Measurements from ENCODE around the gene SPEN.
A peak's percentile ranks its signal among the peaks of the same experiment; 100 is the strongest.
"Not testable (repeated sequence)": the region's sequence is repeated elsewhere in the genome, so short reads cannot be mapped to it uniquely, and the experiment has no call there.

Gene SPEN

GRCh38 chr1:15902882-15903281, 55.4 kb downstream of the SPEN start:
- Histone ChIP-seq H3K36me3 (ENCODE audit: control insufficient read depth, insufficient read depth, low read length) (peaks cover 21% of the 10 kb centered on the region), H3K4me1 (ENCODE audit: control insufficient read depth, insufficient read depth, low read length, poor library complexity, severe bottlenecking) (no peaks in the 10 kb centered on the region), H3K27ac (ENCODE audit: low read depth, low read length, severe bottlenecking) (no peak overlapping the region), H3K9me3 (ENCODE audit: control insufficient read depth, low read length) (no peaks in the 10 kb centered on the region), H3K4me3 (ENCODE audit: extremely low read depth, insufficient read depth, low read length, poor library complexity, severe bottlenecking) (no peak overlapping the region)
- 100% methylated on average over 1 of the region's 3 CpGs; no CpG with 5 or more reads in 1 of the 2 experiments for WGBS, 2 experiments (ENCODE audit: insufficient coverage in 2 of 2)

DNA sequence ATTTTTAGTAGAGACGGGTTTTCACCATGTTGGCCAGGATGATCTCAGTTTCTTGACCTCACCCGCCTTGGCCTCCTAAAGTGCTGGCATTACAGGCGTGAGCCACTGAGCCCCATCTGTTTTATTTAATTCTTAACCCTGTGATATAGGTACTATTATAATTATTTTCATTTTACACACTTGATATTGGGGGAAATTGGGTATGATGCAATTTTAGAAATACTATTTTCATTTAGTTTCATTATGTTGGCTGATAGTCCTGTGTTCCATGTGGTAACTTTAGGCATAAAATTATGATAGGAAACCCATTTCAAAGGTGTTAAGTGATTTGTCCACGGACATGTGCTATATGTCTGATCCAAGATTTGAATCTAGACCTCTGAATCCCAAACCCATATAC, 61.1 kb downstream of the SPEN start:
- WGBS, 2 experiments (ENCODE audit: insufficient coverage in 2 of 2): no CpG with 5 or more reads among the region's 4 CpGs
- H3K4me3 ChIP-seq (ENCODE audit: extremely low read depth, insufficient read depth, low read length, poor library complexity, severe bottlenecking): no peak overlapping the region
- H3K27ac ChIP-seq (ENCODE audit: low read depth, low read length, severe bottlenecking): no peak overlapping the region
- H3K36me3 ChIP-seq (ENCODE audit: control insufficient read depth, insufficient read depth, low read length): peaks cover 57% of the 10 kb centered on the region
- H3K4me1 ChIP-seq (ENCODE audit: control insufficient read depth, insufficient read depth, low read length, poor library complexity, severe bottlenecking): no peaks in the 10 kb centered on the region
- H3K9me3 ChIP-seq (ENCODE audit: control insufficient read depth, low read length): no peaks in the 10 kb centered on the region

- no peak overlapping the region for H3K4me3 ChIP-seq (ENCODE audit: extremely low read depth, insufficient read depth, low read length, poor library complexity, severe bottlenecking)
- H3K9me3 ChIP-seq (ENCODE audit: control insufficient read depth, low read length): no peaks in the 10 kb centered on the region
- H3K36me3 ChIP-seq (ENCODE audit: control insufficient read depth, insufficient read depth, low read length): peaks cover 71% of the 10 kb centered on the region
- WGBS, 2 experiments (ENCODE audit: insufficient coverage in 2 of 2): 89 to 100% methylated on average over 1 of the region's 1 CpG
- H3K4me1 ChIP-seq (ENCODE audit: control insufficient read depth, insufficient read depth, low read length, poor library complexity, severe bottlenecking): no peaks in the 10 kb centered on the region
- no peak overlapping the region for H3K27ac ChIP-seq (ENCODE audit: low read depth, low read length, severe bottlenecking)
Observed at GRCh38 chr1:15911141-15911540, 63.6 kb downstream of the SPEN start.

DNA sequence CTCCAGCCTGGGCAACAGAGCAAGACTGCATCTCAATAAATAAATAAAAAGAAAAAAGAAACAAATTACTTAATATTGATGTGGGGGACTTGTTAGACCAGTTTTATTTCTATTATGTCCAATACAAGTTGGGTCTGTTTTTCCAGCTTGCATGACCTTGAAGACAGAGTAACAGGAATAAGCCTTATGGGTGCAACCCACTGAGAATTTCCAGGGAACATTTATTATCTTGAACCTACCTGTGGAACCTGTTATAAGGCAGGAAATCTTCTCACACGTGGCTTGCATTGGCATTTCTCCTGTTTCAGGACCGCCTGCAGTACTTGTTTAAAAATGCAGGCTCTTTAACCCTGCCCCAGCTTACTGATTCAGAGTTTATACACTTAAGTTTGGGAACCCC, 64.4 kb downstream of the SPEN start:
- Histone ChIP-seq H3K9me3 (ENCODE audit: control insufficient read depth, low read length) (no peaks in the 10 kb centered on the region), H3K4me1 (ENCODE audit: control insufficient read depth, insufficient read depth, low read length, poor library complexity, severe bottlenecking) (no peaks in the 10 kb centered on the region), H3K4me3 (ENCODE audit: extremely low read depth, insufficient read depth, low read length, poor library complexity, severe bottlenecking) (no peak overlapping the region), H3K27ac (ENCODE audit: low read depth, low read length, severe bottlenecking) (no peak overlapping the region), H3K36me3 (ENCODE audit: control insufficient read depth, insufficient read depth, low read length) (peaks cover 72% of the 10 kb centered on the region)
- 100% methylated on average over 2 of the region's 2 CpGs; no CpG with 5 or more reads in 1 of the 2 experiments for WGBS, 2 experiments (ENCODE audit: insufficient coverage in 2 of 2)

DNA sequence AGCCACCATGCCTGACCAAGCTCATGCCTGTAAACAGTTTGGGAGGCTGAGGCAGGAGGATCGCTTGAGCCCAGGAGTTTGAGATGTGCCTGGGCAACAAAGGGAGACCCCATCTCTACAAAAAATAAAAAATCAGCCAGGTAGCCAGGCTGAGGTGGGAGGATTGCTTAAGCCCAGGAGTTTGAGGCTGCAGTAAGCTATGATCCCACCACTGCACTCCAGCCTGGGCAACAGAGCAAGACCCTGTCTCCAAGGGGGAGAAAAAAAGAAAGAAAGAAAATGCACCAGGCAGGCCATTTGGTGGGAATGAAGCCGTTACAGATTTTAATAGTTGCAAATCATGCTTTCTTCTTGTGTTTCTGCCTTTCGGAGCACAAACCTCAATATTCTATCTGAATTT, 66.1 kb downstream of the SPEN start:
- H3K36me3 ChIP-seq (ENCODE audit: control insufficient read depth, insufficient read depth, low read length): peaks cover 69% of the 10 kb centered on the region
- H3K4me3 ChIP-seq (ENCODE audit: extremely low read depth, insufficient read depth, low read length, poor library complexity, severe bottlenecking); H3K9me3 ChIP-seq (ENCODE audit: control insufficient read depth, low read length); H3K27ac ChIP-seq (ENCODE audit: low read depth, low read length, severe bottlenecking); H3K4me1 ChIP-seq (ENCODE audit: control insufficient read depth, insufficient read depth, low read length, poor library complexity, severe bottlenecking): not testable (repeated sequence)
- 80 to 100% methylated on average over 1 of the region's 3 CpGs for WGBS, 2 experiments (ENCODE audit: insufficient coverage in 2 of 2)

GRCh38 chr1:15915991-15916390, 68.5 kb downstream of the SPEN start:
- Histone ChIP-seq H3K9me3 (ENCODE audit: control insufficient read depth, low read length) (no peaks in the 10 kb centered on the region), H3K4me1 (ENCODE audit: control insufficient read depth, insufficient read depth, low read length, poor library complexity, severe bottlenecking) (peaks cover 8% of the 10 kb centered on the region), H3K4me3 (ENCODE audit: extremely low read depth, insufficient read depth, low read length, poor library complexity, severe bottlenecking) (no peak overlapping the region), H3K36me3 (ENCODE audit: control insufficient read depth, insufficient read depth, low read length) (peaks cover 68% of the 10 kb centered on the region), H3K27ac (ENCODE audit: low read depth, low read length, severe bottlenecking) (peak overlapping the region; percentile 14)
- no CpG with 5 or more reads among the region's 4 CpGs for WGBS, 2 experiments (ENCODE audit: insufficient coverage in 2 of 2)

DNA sequence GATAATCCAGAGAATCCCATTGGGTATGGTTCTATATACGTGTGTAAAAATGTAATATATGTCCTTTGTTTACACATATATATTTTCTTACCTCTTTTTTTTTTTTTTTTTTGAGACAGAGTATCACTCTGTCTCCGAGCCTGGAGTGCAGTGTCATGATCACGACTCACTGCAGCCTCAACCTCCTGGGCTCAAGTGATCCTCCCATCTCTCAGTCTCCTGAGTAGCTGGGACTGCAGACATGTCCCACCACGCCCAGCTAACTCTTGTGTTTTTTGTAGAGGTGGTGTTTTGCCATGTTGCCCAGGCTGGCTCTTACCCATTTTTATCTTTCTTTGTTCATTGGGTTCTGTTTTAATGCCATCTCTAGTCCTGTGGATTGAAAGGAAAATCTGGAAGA, 68.9 kb downstream of the SPEN start:
- H3K4me1 ChIP-seq (ENCODE audit: control insufficient read depth, insufficient read depth, low read length, poor library complexity, severe bottlenecking): peaks cover 8% of the 10 kb centered on the region
- no peak overlapping the region for H3K4me3 ChIP-seq (ENCODE audit: extremely low read depth, insufficient read depth, low read length, poor library complexity, severe bottlenecking)
- H3K36me3 ChIP-seq (ENCODE audit: control insufficient read depth, insufficient read depth, low read length): peaks cover 68% of the 10 kb centered on the region
- 90% methylated on average over 2 of the region's 4 CpGs; no CpG with 5 or more reads in 1 of the 2 experiments for WGBS, 2 experiments (ENCODE audit: insufficient coverage in 2 of 2)
- H3K27ac ChIP-seq (ENCODE audit: low read depth, low read length, severe bottlenecking): no peak overlapping the region
- no peaks in the 10 kb centered on the region for H3K9me3 ChIP-seq (ENCODE audit: control insufficient read depth, low read length)

GRCh38 chr1:15916916-15917315, 69.4 kb downstream of the SPEN start:
- peaks cover 68% of the 10 kb centered on the region for H3K36me3 ChIP-seq (ENCODE audit: control insufficient read depth, insufficient read depth, low read length)
- 72 to 74% methylated on average over 5 to 6 of the region's 7 CpGs for WGBS, 2 experiments (ENCODE audit: insufficient coverage in 2 of 2)

DNA sequence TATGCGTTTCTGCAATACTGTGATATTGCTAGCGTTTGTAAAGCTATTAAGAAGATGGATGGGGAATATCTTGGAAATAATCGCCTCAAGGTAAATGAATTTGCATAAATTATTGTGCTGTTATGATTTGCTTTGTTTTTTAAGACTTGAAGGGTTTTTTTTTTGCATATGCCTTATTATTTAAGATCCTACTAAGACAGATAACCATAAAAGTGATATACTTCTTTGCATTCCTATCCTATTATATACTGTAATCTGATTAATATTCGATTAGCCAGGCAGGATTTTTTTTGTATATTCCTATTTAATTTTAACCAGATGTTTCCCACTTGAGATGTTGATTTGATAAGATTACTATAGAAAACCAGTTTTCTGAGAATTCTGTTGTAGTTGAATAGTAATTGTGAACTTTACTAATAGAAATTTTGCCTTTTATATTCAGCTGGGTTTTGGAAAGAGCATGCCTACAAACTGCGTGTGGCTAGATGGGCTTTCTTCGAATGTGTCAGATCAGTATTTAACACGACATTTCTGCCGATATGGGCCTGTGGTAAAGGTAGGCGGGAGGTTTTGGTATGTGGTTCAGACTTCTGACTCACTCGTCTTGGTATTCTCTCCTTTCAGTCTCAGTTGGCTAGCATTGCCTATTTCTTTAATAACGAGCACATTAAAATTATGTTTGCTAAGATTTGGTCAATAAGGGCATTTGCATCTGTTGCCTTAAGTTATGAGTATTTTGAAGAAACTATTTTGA, 71.6 kb downstream of the SPEN start:
- no peak overlapping the region for H3K4me3 ChIP-seq (ENCODE audit: extremely low read depth, insufficient read depth, low read length, poor library complexity, severe bottlenecking)
- WGBS, 2 experiments (ENCODE audit: insufficient coverage in 2 of 2): 90 to 93% methylated on average over 6 to 7 of the region's 11 CpGs
- H3K9me3 ChIP-seq (ENCODE audit: control insufficient read depth, low read length): no peaks in the 10 kb centered on the region
- no peak overlapping the region for H3K27ac ChIP-seq (ENCODE audit: low read depth, low read length, severe bottlenecking)
- peaks cover 58% of the 10 kb centered on the region for H3K36me3 ChIP-seq (ENCODE audit: control insufficient read depth, insufficient read depth, low read length)
- peaks cover 13% of the 10 kb centered on the region for H3K4me1 ChIP-seq (ENCODE audit: control insufficient read depth, insufficient read depth, low read length, poor library complexity, severe bottlenecking)

More at GRCh38 chr1:15916916-15917315, 69.4 kb downstream of the SPEN start:
- H3K4me1 ChIP-seq (ENCODE audit: control insufficient read depth, insufficient read depth, low read length, poor library complexity, severe bottlenecking): peaks cover 8% of the 10 kb centered on the region
- no peaks in the 10 kb centered on the region for H3K9me3 ChIP-seq (ENCODE audit: control insufficient read depth, low read length)
- no peak overlapping the region for H3K27ac ChIP-seq (ENCODE audit: low read depth, low read length, severe bottlenecking)
- no peak overlapping the region for H3K4me3 ChIP-seq (ENCODE audit: extremely low read depth, insufficient read depth, low read length, poor library complexity, severe bottlenecking)

DNA sequence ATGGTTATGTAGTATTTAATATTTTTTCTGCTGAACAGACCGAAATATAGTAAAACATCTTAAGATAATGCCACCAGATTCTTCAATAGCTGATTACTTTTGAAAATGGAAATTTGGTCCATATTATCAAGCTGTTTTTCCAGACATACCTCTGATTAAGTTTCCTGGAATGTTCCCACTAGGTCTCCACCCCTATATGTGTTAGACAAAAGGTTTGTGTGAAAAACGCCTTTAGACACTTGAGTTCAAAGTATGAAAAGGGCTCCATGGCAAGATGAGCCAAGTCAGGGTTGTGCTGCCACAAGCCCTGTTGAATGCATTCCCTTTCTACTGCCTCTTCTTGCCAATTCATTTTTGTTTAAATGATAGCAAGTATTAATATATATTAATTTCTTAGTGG, 75.7 kb downstream of the SPEN start:
- Histone ChIP-seq H3K4me1 (ENCODE audit: control insufficient read depth, insufficient read depth, low read length, poor library complexity, severe bottlenecking) (peaks cover 13% of the 10 kb centered on the region), H3K4me3 (ENCODE audit: extremely low read depth, insufficient read depth, low read length, poor library complexity, severe bottlenecking) (no peak overlapping the region), H3K9me3 (ENCODE audit: control insufficient read depth, low read length) (no peaks in the 10 kb centered on the region), H3K36me3 (ENCODE audit: control insufficient read depth, insufficient read depth, low read length) (peaks cover 72% of the 10 kb centered on the region), H3K27ac (ENCODE audit: low read depth, low read length, severe bottlenecking) (no peak overlapping the region)
- 100% methylated on average over 1 of the region's 2 CpGs; no CpG with 5 or more reads in 1 of the 2 experiments for WGBS, 2 experiments (ENCODE audit: insufficient coverage in 2 of 2)

GRCh38 chr1:15926448-15926847, 78.9 kb downstream of the SPEN start:
- H3K4me3 ChIP-seq (ENCODE audit: extremely low read depth, insufficient read depth, low read length, poor library complexity, severe bottlenecking); H3K27ac ChIP-seq (ENCODE audit: low read depth, low read length, severe bottlenecking); H3K9me3 ChIP-seq (ENCODE audit: control insufficient read depth, low read length); H3K4me1 ChIP-seq (ENCODE audit: control insufficient read depth, insufficient read depth, low read length, poor library complexity, severe bottlenecking): not testable (repeated sequence)
- WGBS, 2 experiments (ENCODE audit: insufficient coverage in 2 of 2): 93 to 100% methylated on average over 3 of the region's 8 CpGs
- H3K36me3 ChIP-seq (ENCODE audit: control insufficient read depth, insufficient read depth, low read length): peaks cover 88% of the 10 kb centered on the region

Measured in mesodermal cell (in vitro differentiated cells).